ENCODE data around the gene KRABD2.

Gene KRABD2

DNA sequence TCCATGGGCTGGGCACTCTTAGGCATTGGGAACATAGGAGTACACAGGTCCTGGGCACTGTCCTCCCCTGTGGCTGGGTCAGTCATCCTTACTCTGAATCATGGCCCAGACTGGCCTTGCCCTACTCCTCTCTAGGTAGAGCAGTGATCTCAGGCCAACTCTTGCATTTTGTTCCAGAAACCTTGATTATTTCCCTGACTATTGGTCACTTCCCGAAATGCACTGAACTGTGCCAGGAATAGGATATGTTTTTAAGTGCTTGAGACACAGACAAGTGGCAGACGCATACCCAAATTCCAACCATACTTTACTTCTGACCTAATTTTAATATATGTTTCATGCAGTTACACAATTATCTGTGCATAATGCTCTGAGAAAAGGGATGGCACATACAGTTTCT lies 10.3 kb downstream of the KRABD2 start:
- Histone ChIP-seq H4K91ac (ENCODE audit: insufficient read length, low read depth, low read length) (no peak overlapping the region), H2AK5ac (ENCODE audit: insufficient read length, low read length) (no peak overlapping the region), H3K4ac (ENCODE audit: low read depth, low read length) (no peak overlapping the region), H2BK12ac (ENCODE audit: insufficient read length, low read depth, low read length) (no peak overlapping the region), H4K20me1 (ENCODE audit: control insufficient read depth, insufficient read depth, insufficient read length) (no peaks in the 10 kb centered on the region), H2AFZ (ENCODE audit: low read length) (no peak overlapping the region), H3K14ac (ENCODE audit: insufficient read depth, low read length) (no peak overlapping the region), H3K9ac (ENCODE audit: extremely low read depth, insufficient read length, low read length) (no peak overlapping the region), H3K27me3 (ENCODE audit: insufficient read depth, low read length) (no peaks in the 10 kb centered on the region), H3K27ac (ENCODE audit: insufficient read length, low read depth, low read length) (no peak overlapping the region), H3K9me3 (ENCODE audit: control insufficient read depth, low read depth, low read length) (no peaks in the 10 kb centered on the region), H2BK5ac (ENCODE audit: insufficient read length, low read length) (no peak overlapping the region), H4K8ac (replicated peaks; ENCODE audit: insufficient read length, low read depth, low read length) (no peak overlapping the region), H3T11ph (ENCODE audit: low read length) (no peak overlapping the region), H3K18ac (ENCODE audit: insufficient read length, low read depth, low read length) (no peak overlapping the region), H3K23me2 (ENCODE audit: insufficient read length, low read depth, low read length, poor library complexity, severe bottlenecking) (no peaks in the 10 kb centered on the region), H4K5ac (ENCODE audit: insufficient read length, low read depth, low read length) (no peak overlapping the region), H2BK20ac (ENCODE audit: low read depth, low read length, poor library complexity, severe bottlenecking) (no peak overlapping the region), H2BK15ac (ENCODE audit: low read depth, low read length) (no peak overlapping the region), H3K4me1 (ENCODE audit: insufficient read depth, low read length) (peaks cover under 1% of the 10 kb centered on the region; the same call in 1 of the 2 replicates), H3K79me1 (ENCODE audit: insufficient read depth, low read depth, low read length, poor library complexity, severe bottlenecking) (no peaks in the 10 kb centered on the region), H3K56ac (ENCODE audit: insufficient read length, low read depth, low read length) (no peak overlapping the region), H3K79me2 (ENCODE audit: insufficient read depth, low read length) (no peaks in the 10 kb centered on the region), H2BK120ac (ENCODE audit: low read depth, low read length, poor library complexity, severe bottlenecking) (no peak overlapping the region), H3K4me2 (ENCODE audit: insufficient read depth, insufficient read length, low read length) (no peak overlapping the region), H3K23ac (ENCODE audit: insufficient read length, low read depth, low read length) (no peak overlapping the region)
- Mint-ChIP-seq H3K36me3 (ENCODE audit: insufficient read depth in 1 of 3, low read depth in 3 of 3) (peaks cover 4 to 36% (median 25%) of the 10 kb centered on the region in 3 experiments; a peak in 6 of 7 replicates), H3K27ac (no peak overlapping the region), H3K4me1 (peaks cover 5 to 8% of the 10 kb centered on the region in 2 experiments; a peak in 3 of 4 replicates), H3K4me3 (no peak overlapping the region), H3K9me3 (no peaks in the 10 kb centered on the region), H3K27me3 (ENCODE audit: low read depth) (no peaks in the 10 kb centered on the region)
- no peak for DNase-seq
- TF ChIP-seq, protein P1, sequence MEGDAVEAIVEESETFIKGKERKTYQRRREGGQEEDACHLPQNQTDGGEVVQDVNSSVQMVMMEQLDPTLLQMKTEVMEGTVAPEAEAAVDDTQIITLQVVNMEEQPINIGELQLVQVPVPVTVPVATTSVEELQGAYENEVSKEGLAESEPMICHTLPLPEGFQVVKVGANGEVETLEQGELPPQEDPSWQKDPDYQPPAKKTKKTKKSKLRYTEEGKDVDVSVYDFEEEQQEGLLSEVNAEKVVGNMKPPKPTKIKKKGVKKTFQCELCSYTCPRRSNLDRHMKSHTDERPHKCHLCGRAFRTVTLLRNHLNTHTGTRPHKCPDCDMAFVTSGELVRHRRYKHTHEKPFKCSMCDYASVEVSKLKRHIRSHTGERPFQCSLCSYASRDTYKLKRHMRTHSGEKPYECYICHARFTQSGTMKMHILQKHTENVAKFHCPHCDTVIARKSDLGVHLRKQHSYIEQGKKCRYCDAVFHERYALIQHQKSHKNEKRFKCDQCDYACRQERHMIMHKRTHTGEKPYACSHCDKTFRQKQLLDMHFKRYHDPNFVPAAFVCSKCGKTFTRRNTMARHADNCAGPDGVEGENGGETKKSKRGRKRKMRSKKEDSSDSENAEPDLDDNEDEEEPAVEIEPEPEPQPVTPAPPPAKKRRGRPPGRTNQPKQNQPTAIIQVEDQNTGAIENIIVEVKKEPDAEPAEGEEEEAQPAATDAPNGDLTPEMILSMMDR (conservative IDR thresholded peaks at IDR 0.05), result no peak
- WGBS (ENCODE audit: extremely low coverage, insufficient read length, low lambda C conversion rate), result no CpG with 5 or more reads among the region's 2 CpGs

All from H9 (cell line).